Hepatocyte (in vitro differentiated cells): ENCODE results near the gene MAPK8IP3. TPM values are rescaled to one million over a fixed set of nuclear protein-coding genes. Genes with fewer than 3 reads are reported as not detected.

Source experiments
- DNase-seq: peaks from one replicate; pipeline ENCODE4 v3.0.0-alpha.2; 2016; ENCODE audit warnings: low spot score
- H2AFZ ChIP-seq: fragments of 200-600 bp; sonication (generic); 2 replicates; pipeline ENCODE4 v1.6.0; 2016; ENCODE audit warnings: antibody characterized with exemption, mild to moderate bottlenecking
- H3K27ac ChIP-seq: fragments of 200-600 bp; sonication (generic); 2 replicates; pipeline ENCODE4 v1.5.1; 2016; ENCODE audit warnings: mild to moderate bottlenecking
- H3K27me3 ChIP-seq: fragments of 200-600 bp; sonication (generic); 2 replicates; pipeline ENCODE4 v1.6.1; 2016
- H3K36me3 ChIP-seq: fragments of 200-600 bp; sonication (generic); replicated peaks from 2 replicates; pipeline ENCODE4 v1.5.1; 2016; ENCODE audit warnings: low read depth; ENCODE audit not compliant: insufficient read depth
- H3K4me1 ChIP-seq: fragments of 200-600 bp; sonication (generic); 2 replicates; pipeline ENCODE4 v1.5.1; 2016; ENCODE audit warnings: mild to moderate bottlenecking, moderate library complexity; ENCODE audit not compliant: insufficient read depth
- H3K4me2 ChIP-seq: fragments of 200-600 bp; sonication (generic); 2 replicates; pipeline ENCODE4 v1.6.0; 2016
- H3K4me3 ChIP-seq: fragments of 200-600 bp; sonication (generic); 2 replicates; pipeline ENCODE4 v1.5.1; 2016; ENCODE audit warnings: mild to moderate bottlenecking
- H3K79me2 ChIP-seq: fragments of 200-600 bp; sonication (generic); 2 replicates; pipeline ENCODE4 v1.6.0; 2017; ENCODE audit warnings: mild to moderate bottlenecking
- H3K9me2 ChIP-seq: fragments of 200-600 bp; sonication (generic); replicated peaks from 2 replicates; pipeline ENCODE4 v1.6.0; 2017; ENCODE audit warnings: mild to moderate bottlenecking; ENCODE audit not compliant: insufficient read depth
- H3K9me3 ChIP-seq: fragments of 200-600 bp; sonication (generic); 2 replicates; pipeline ENCODE4 v1.5.1; 2016; ENCODE audit warnings: low read depth, mild to moderate bottlenecking
- H4K20me1 ChIP-seq: fragments of 200-600 bp; sonication (generic); 2 replicates; pipeline ENCODE4 v1.6.0; 2016; ENCODE audit warnings: mild to moderate bottlenecking; ENCODE audit not compliant: insufficient read depth, poor library complexity, severe bottlenecking
- EZH2 ChIP-seq: fragments of 200-600 bp; sonication (generic); IDR thresholded peaks from 2 replicates; pipeline ENCODE4 v1.6.1; 2016; ENCODE audit warnings: antibody characterized with exemption, mild to moderate bottlenecking, borderline replicate concordance
- EZH2phosphoT487 ChIP-seq: fragments of 200-600 bp; sonication (generic); IDR thresholded peaks from one replicate; pipeline ENCODE4 v1.6.1; 2018; ENCODE audit warnings: antibody characterized with exemption, mild to moderate bottlenecking, low read depth, moderate library complexity; ENCODE audit not compliant: unreplicated experiment, severe bottlenecking
- WGBS: methylation state at CpG from one replicate; pipeline ENCODE4 v1.1.6; 2016; ENCODE audit warnings: low lambda C conversion rate; ENCODE audit errors: missing lambda C conversion rate; 5-methylcytosine and 5-hydroxymethylcytosine counted together
- polyA plus RNA-seq: library from polyadenylated mRNA; unstranded; fragments of >200 nt; fragmentation: Nextera tagmentation; extraction: Ambion mirVana; gene quantifications from 2 replicates; pipeline ENCODE4 v1.2.1, GENCODE V29; 2016
- total RNA-seq: library from RNA; depleted of rRNA; stranded (reverse); fragments of >200 nt; gene quantifications from 2 replicates; pipeline ENCODE4 v1.2.3, GENCODE V29; 2014
- TF ChIP-seq, protein P1 (sequence below): fragments of 200-600 bp; sonication (generic); IDR thresholded peaks from 2 replicates; pipeline ENCODE4 v1.5.1; 2016; ENCODE audit warnings: antibody characterized with exemption, mild to moderate bottlenecking; ENCODE audit not compliant: poor library complexity

MAPK8IP3 gene
- total and polyA plus RNA-seq, 2 experiments from 2014 or later = 42.3 to 44.9 TPM

DNA sequence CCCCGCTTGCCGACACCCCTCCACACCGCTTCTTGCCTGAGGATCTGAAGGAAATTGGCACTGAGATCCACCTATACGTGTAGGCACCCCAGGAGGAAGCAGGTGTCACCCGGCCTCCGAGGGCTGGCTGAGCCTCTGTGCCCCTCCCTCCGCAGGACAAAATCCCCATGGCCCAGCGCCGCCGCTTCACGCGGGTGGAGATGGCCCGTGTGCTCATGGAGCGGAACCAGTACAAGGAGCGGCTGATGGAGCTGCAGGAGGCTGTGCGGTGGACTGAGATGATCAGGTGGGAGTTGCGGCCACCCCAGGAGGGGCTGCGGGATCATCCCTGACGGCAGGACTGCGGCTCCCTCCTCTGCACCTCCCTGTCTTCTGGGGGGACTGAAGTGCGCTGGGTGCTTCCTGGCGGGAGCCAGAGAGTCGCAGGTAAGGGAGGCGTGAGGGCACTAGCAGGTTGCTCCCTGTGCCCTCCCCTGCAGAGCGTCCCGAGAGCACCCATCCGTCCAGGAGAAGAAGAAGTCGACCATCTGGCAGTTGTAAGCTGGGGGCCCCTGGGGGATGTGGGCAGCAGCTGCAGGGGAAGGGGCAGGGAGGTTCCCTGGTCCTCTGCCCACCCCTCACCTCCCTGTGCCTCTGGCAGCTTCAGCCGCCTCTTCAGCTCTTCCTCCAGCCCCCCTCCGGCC is 56.3 kb downstream of the MAPK8IP3 start:
- no peaks in the 10 kb centered on the region for H3K36me3 ChIP-seq
- H4K20me1 ChIP-seq = peaks cover 3% of the 10 kb centered on the region
- no peak overlapping the region for H2AFZ ChIP-seq
- TF ChIP-seq, protein P1, sequence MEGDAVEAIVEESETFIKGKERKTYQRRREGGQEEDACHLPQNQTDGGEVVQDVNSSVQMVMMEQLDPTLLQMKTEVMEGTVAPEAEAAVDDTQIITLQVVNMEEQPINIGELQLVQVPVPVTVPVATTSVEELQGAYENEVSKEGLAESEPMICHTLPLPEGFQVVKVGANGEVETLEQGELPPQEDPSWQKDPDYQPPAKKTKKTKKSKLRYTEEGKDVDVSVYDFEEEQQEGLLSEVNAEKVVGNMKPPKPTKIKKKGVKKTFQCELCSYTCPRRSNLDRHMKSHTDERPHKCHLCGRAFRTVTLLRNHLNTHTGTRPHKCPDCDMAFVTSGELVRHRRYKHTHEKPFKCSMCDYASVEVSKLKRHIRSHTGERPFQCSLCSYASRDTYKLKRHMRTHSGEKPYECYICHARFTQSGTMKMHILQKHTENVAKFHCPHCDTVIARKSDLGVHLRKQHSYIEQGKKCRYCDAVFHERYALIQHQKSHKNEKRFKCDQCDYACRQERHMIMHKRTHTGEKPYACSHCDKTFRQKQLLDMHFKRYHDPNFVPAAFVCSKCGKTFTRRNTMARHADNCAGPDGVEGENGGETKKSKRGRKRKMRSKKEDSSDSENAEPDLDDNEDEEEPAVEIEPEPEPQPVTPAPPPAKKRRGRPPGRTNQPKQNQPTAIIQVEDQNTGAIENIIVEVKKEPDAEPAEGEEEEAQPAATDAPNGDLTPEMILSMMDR = no peak
- TF ChIP-seq EZH2phosphoT487 (no peak), EZH2 (no peak)
- no peak for DNase-seq
- H3K9me2 ChIP-seq = no peaks in the 10 kb centered on the region
- no peak overlapping the region for H3K4me3 ChIP-seq
- peaks cover 8% of the 10 kb centered on the region for H3K4me1 ChIP-seq
- no peak overlapping the region for H3K4me2 ChIP-seq
- H3K9me3 ChIP-seq = no peaks in the 10 kb centered on the region
- 96% methylated on average over 27 of the region's 30 CpGs for WGBS
- H3K79me2 ChIP-seq = no peaks in the 10 kb centered on the region
- no peak overlapping the region for H3K27ac ChIP-seq
- H3K27me3 ChIP-seq = no peaks in the 10 kb centered on the region

- H3K27me3 ChIP-seq = no peaks in the 10 kb centered on the region
- H3K27ac ChIP-seq = no peak overlapping the region
- H3K9me2 ChIP-seq = no peaks in the 10 kb centered on the region
- no peak for DNase-seq
- H3K4me3 ChIP-seq = no peak overlapping the region
- H4K20me1 ChIP-seq = peaks cover 3% of the 10 kb centered on the region
- WGBS = 92% methylated on average over 22 of the region's 24 CpGs
- no peaks in the 10 kb centered on the region for H3K79me2 ChIP-seq
- H3K9me3 ChIP-seq = no peaks in the 10 kb centered on the region
- H2AFZ ChIP-seq = no peak overlapping the region
- peaks cover 2% of the 10 kb centered on the region for H3K4me1 ChIP-seq
- no peak for TF ChIP-seq EZH2
- no peak for TF ChIP-seq EZH2phosphoT487
- TF ChIP-seq, protein P1 = no peak
- no peaks in the 10 kb centered on the region for H3K36me3 ChIP-seq
- no peak overlapping the region for H3K4me2 ChIP-seq
Measured at GRCh38 chr16:1762879-1763520, 57.0 kb downstream of the MAPK8IP3 start.

- Histone ChIP-seq H3K4me1 (no peaks in the 10 kb centered on the region), H3K9me2 (no peaks in the 10 kb centered on the region), H3K4me2 (no peak overlapping the region), H3K27me3 (no peaks in the 10 kb centered on the region), H3K9me3 (no peaks in the 10 kb centered on the region), H3K36me3 (no peaks in the 10 kb centered on the region), H2AFZ (no peak overlapping the region), H4K20me1 (peaks cover 3% of the 10 kb centered on the region), H3K79me2 (no peaks in the 10 kb centered on the region), H3K4me3 (no peak overlapping the region), H3K27ac (no peak overlapping the region)
- no peak for TF ChIP-seq EZH2
- TF ChIP-seq, protein P1 = peak; percentile 43
- no peak for TF ChIP-seq EZH2phosphoT487
- WGBS = 73% methylated on average over 60 of the region's 81 CpGs
- no peak for DNase-seq
Measured at GRCh38 chr16:1763521-1764511, 57.8 kb downstream of the MAPK8IP3 start.
